ENCODE data around the gene HSPA5.

- TF ChIP-seq CTCF (tag by site-specific recombination; IDR thresholded peaks at IDR 0.05) (no peak), HOXD13 (CRISPR knock-in tag; IDR thresholded peaks at IDR 0.05; ENCODE audit: borderline replicate concordance) (no peak)
These were observed 52.2 kb downstream of the HSPA5 start for GRCh38 chr9:125189011-125189360.

Data from HEK293 (cell line).